ENCODE measurements around the gene CAPNS1.
"Not testable (repeated sequence)": the region's sequence is repeated elsewhere in the genome, so short reads cannot be mapped to it uniquely, and the experiment has no call there.

CAPNS1 gene

GRCh38 chr19:36182612-36183244, 42.9 kb downstream of the CAPNS1 start:
- no peaks in the 10 kb centered on the region for H4K20me1 ChIP-seq (ENCODE audit: insufficient read depth, low read length)

GRCh38 chr19:36183245-36183628, 43.4 kb downstream of the CAPNS1 start:
- no peak for ATAC-seq (ENCODE audit: insufficient read depth, low read depth)

More at GRCh38 chr19:36182612-36183244, 42.9 kb downstream of the CAPNS1 start:
- DNase-seq, result no peak
- no peak overlapping the region for H3K4me3 ChIP-seq (ENCODE audit: low read depth in 1 of 2, low read length in 2 of 2)
- H3K4me2 ChIP-seq (ENCODE audit: insufficient read depth, low read length), result no peak overlapping the region
- no peak overlapping the region for H2AFZ ChIP-seq (ENCODE audit: low read depth, low read length)
- no peak for TF ChIP-seq CTCF (IDR thresholded peaks at IDR 0.05; ENCODE audit: borderline replicate concordance, extremely low read depth, low read length, poor library complexity, severe bottlenecking)
- no peak for TF ChIP-seq EZH2 (IDR thresholded peaks at IDR 0.05; ENCODE audit: borderline replicate concordance, low read depth, low read length, severe bottlenecking)
- H3K79me2 ChIP-seq (ENCODE audit: insufficient read depth, low read length), result no peaks in the 10 kb centered on the region
- no peaks in the 10 kb centered on the region for H3K9me3 ChIP-seq (ENCODE audit: insufficient read depth, low read length, severe bottlenecking)
- H3K27ac ChIP-seq (ENCODE audit: low read length), result no peak overlapping the region
- H3K4me1 ChIP-seq (ENCODE audit: insufficient read depth, low read length), result no peaks in the 10 kb centered on the region
- ATAC-seq (ENCODE audit: insufficient read depth, low read depth), result no peak
- H3K36me3 ChIP-seq (ENCODE audit: insufficient read depth, low read length), result peaks cover 10% of the 10 kb centered on the region
- H3K27me3 ChIP-seq (ENCODE audit: insufficient read depth, low read length, poor library complexity), result no peaks in the 10 kb centered on the region
- no peak overlapping the region for H3K9ac ChIP-seq (ENCODE audit: low read depth, low read length)

GRCh38 chr19:36186722-36187121, 46.9 kb downstream of the CAPNS1 start:
- not testable (repeated sequence) for H3K27me3 ChIP-seq (ENCODE audit: insufficient read depth, low read length, poor library complexity); H3K27ac ChIP-seq (ENCODE audit: low read length); H3K9ac ChIP-seq (ENCODE audit: low read depth, low read length); ATAC-seq (ENCODE audit: insufficient read depth, low read depth); H4K20me1 ChIP-seq (ENCODE audit: insufficient read depth, low read length); H3K4me3 ChIP-seq (ENCODE audit: low read depth in 1 of 2, low read length in 2 of 2); H3K79me2 ChIP-seq (ENCODE audit: insufficient read depth, low read length); H3K9me3 ChIP-seq (ENCODE audit: insufficient read depth, low read length, severe bottlenecking); DNase-seq; H3K4me1 ChIP-seq (ENCODE audit: insufficient read depth, low read length); H3K4me2 ChIP-seq (ENCODE audit: insufficient read depth, low read length); H2AFZ ChIP-seq (ENCODE audit: low read depth, low read length)
- H3K36me3 ChIP-seq (ENCODE audit: insufficient read depth, low read length), result peaks cover 10% of the 10 kb centered on the region

More at GRCh38 chr19:36183245-36183628, 43.4 kb downstream of the CAPNS1 start:
- no peaks in the 10 kb centered on the region for H3K4me1 ChIP-seq (ENCODE audit: insufficient read depth, low read length)
- H3K36me3 ChIP-seq (ENCODE audit: insufficient read depth, low read length), result peaks cover 10% of the 10 kb centered on the region
- H3K9ac ChIP-seq (ENCODE audit: low read depth, low read length), result no peak overlapping the region
- H3K27ac ChIP-seq (ENCODE audit: low read length), result no peak overlapping the region
- H3K4me2 ChIP-seq (ENCODE audit: insufficient read depth, low read length), result no peak overlapping the region
- no peaks in the 10 kb centered on the region for H3K9me3 ChIP-seq (ENCODE audit: insufficient read depth, low read length, severe bottlenecking)
- TF ChIP-seq EZH2 (IDR thresholded peaks at IDR 0.05; ENCODE audit: borderline replicate concordance, low read depth, low read length, severe bottlenecking) (no peak), CTCF (IDR thresholded peaks at IDR 0.05; ENCODE audit: borderline replicate concordance, extremely low read depth, low read length, poor library complexity, severe bottlenecking) (no peak)
- no peak overlapping the region for H2AFZ ChIP-seq (ENCODE audit: low read depth, low read length)
- H4K20me1 ChIP-seq (ENCODE audit: insufficient read depth, low read length), result no peaks in the 10 kb centered on the region
- H3K4me3 ChIP-seq (ENCODE audit: low read depth in 1 of 2, low read length in 2 of 2), result no peak overlapping the region
- no peaks in the 10 kb centered on the region for H3K79me2 ChIP-seq (ENCODE audit: insufficient read depth, low read length)
- no peak for DNase-seq
- H3K27me3 ChIP-seq (ENCODE audit: insufficient read depth, low read length, poor library complexity), result no peaks in the 10 kb centered on the region

GRCh38 chr19:36196249-36196648, 56.4 kb downstream of the CAPNS1 start:
- H3K9me3 ChIP-seq (ENCODE audit: insufficient read depth, low read length, severe bottlenecking), result no peaks in the 10 kb centered on the region
- H2AFZ ChIP-seq (ENCODE audit: low read depth, low read length), result no peak overlapping the region
- H3K27ac ChIP-seq (ENCODE audit: low read length), result no peak overlapping the region
- no peak for DNase-seq
- H3K4me1 ChIP-seq (ENCODE audit: insufficient read depth, low read length), result no peaks in the 10 kb centered on the region
- no peak overlapping the region for H3K4me2 ChIP-seq (ENCODE audit: insufficient read depth, low read length)
- no peaks in the 10 kb centered on the region for H4K20me1 ChIP-seq (ENCODE audit: insufficient read depth, low read length)
- no peaks in the 10 kb centered on the region for H3K27me3 ChIP-seq (ENCODE audit: insufficient read depth, low read length, poor library complexity)
- no peaks in the 10 kb centered on the region for H3K79me2 ChIP-seq (ENCODE audit: insufficient read depth, low read length)
- no peak for ATAC-seq (ENCODE audit: insufficient read depth, low read depth)
- peaks cover 14% of the 10 kb centered on the region for H3K36me3 ChIP-seq (ENCODE audit: insufficient read depth, low read length)
- H3K4me3 ChIP-seq (ENCODE audit: low read depth in 1 of 2, low read length in 2 of 2), result no peak overlapping the region
- no peak for TF ChIP-seq CTCF (IDR thresholded peaks at IDR 0.05; ENCODE audit: borderline replicate concordance, extremely low read depth, low read length, poor library complexity, severe bottlenecking)
- TF ChIP-seq EZH2 (IDR thresholded peaks at IDR 0.05; ENCODE audit: borderline replicate concordance, low read depth, low read length, severe bottlenecking), result no peak
- no peak overlapping the region for H3K9ac ChIP-seq (ENCODE audit: low read depth, low read length)

Data from DND-41 (cell line).